CD4-positive, alpha-beta memory T cell (primary cell): ENCODE data around the gene NGRN. TPM values are rescaled to one million over a fixed set of nuclear protein-coding genes. Genes with fewer than 3 reads are reported as not detected.

Source experiments
- CTCF ChIA-PET: fragments of 350-600 bp; sonication (Branson Sonifier 250); formaldehyde crosslinking; loops from one replicate; lab custom pipeline; 2021; ENCODE audit warnings: inconsistent platforms; ENCODE audit not compliant: partially characterized antibody; lab: Charles Lee
- POLR2A ChIA-PET: fragments of 350-600 bp; sonication (Branson Sonifier 250); formaldehyde crosslinking; loops from one replicate; lab custom pipeline; 2021; ENCODE audit not compliant: partially characterized antibody; lab: Charles Lee
- DNase-seq, 5 donors: peaks; one replicate each; pipeline versions ENCODE4 v3.0.0 to v3.0.0-alpha.2; 2020 to 2022; ENCODE audit warnings: mixed read lengths in 1 of 5
- H3K27ac ChIP-seq: one replicate; pipeline ENCODE4 v1.7.0; 2013; ENCODE audit warnings: low read depth, low read length
- H3K27me3 ChIP-seq: 2 replicates; pipeline ENCODE4 v1.7.0; 2013; ENCODE audit warnings: mild to moderate bottlenecking, low read length, moderate library complexity; ENCODE audit not compliant: insufficient read depth
- H3K36me3 ChIP-seq: 2 replicates; pipeline ENCODE4 v1.7.0; 2013; ENCODE audit warnings: mild to moderate bottlenecking, low read length, moderate library complexity; ENCODE audit not compliant: insufficient read depth
- H3K4me1 ChIP-seq: 2 replicates; pipeline ENCODE4 v1.7.0; 2013; ENCODE audit warnings: mild to moderate bottlenecking, low read length, moderate library complexity; ENCODE audit not compliant: insufficient read depth
- H3K4me3 ChIP-seq, 2 donors: one replicate each; pipeline ENCODE4 v1.7.0; 2013; ENCODE audit warnings: low read length in 2 of 2, mild to moderate bottlenecking in 1 of 2
- H3K9me3 ChIP-seq, 2 donors: one replicate each; pipeline ENCODE4 v1.7.0; 2013; ENCODE audit warnings: low read length in 2 of 2, control low read depth in 1 of 2; ENCODE audit not compliant: control insufficient read depth in 1 of 2
- H3K27ac Mint-ChIP-seq, 7 donors: one replicate each; pipeline ENCODE4 v1.8.0; 2020 to 2021; ENCODE audit warnings: mixed read lengths in 7 of 7, mild to moderate bottlenecking in 6 of 7, inconsistent platforms in 3 of 7, moderate library complexity in 3 of 7
- H3K27me3 Mint-ChIP-seq, 2 donors: one replicate each; pipeline ENCODE4 v1.8.0; 2020 to 2021; ENCODE audit warnings: mixed read lengths in 2 of 2
- H3K36me3 Mint-ChIP-seq, 2 donors: one replicate each; pipeline ENCODE4 v1.8.0; 2020 to 2021; ENCODE audit warnings: mixed read lengths in 2 of 2, inconsistent platforms in 1 of 2, mild to moderate bottlenecking in 1 of 2
- H3K4me1 Mint-ChIP-seq, 4 donors: one replicate each; pipeline ENCODE4 v1.8.0; 2020 to 2021; ENCODE audit warnings: mixed read lengths in 4 of 4, mild to moderate bottlenecking in 1 of 4
- H3K4me3 Mint-ChIP-seq, 8 donors: one replicate each; pipeline ENCODE4 v1.8.0; 2020 to 2021; ENCODE audit warnings: mixed read lengths in 8 of 8, mild to moderate bottlenecking in 7 of 8, moderate library complexity in 6 of 8, inconsistent platforms in 3 of 8
- H3K9me3 Mint-ChIP-seq, 8 donors: one replicate each; pipeline ENCODE4 v1.8.0; 2020 to 2021; ENCODE audit warnings: mixed read lengths in 8 of 8, mild to moderate bottlenecking in 5 of 8, inconsistent platforms in 3 of 8, moderate library complexity in 1 of 8
- intact Hi-C: fragments of 100-400 bp; cut with micrococcal nuclease; formaldehyde crosslinking; loops from one replicate; pipeline ENCODE4 v1.15.1; 2023
- polyA plus RNA-seq, 2 donors: library from polyadenylated mRNA; unstranded; fragments of 300-500 nt; fragmentation: Illumina TruSeq; gene quantifications; one replicate each; pipeline ENCODE4 v1.2.3, GENCODE V29; 2021
- total RNA-seq, 2 experiments: library from RNA; stranded (reverse); gene quantifications; one replicate each; pipeline ENCODE4 v1.2.3, GENCODE V29; 2021

The NGRN gene
- total and polyA plus RNA-seq, 4 experiments from 2014 or later = 42.6 to 59.2 (median 49.4) TPM

DNA sequence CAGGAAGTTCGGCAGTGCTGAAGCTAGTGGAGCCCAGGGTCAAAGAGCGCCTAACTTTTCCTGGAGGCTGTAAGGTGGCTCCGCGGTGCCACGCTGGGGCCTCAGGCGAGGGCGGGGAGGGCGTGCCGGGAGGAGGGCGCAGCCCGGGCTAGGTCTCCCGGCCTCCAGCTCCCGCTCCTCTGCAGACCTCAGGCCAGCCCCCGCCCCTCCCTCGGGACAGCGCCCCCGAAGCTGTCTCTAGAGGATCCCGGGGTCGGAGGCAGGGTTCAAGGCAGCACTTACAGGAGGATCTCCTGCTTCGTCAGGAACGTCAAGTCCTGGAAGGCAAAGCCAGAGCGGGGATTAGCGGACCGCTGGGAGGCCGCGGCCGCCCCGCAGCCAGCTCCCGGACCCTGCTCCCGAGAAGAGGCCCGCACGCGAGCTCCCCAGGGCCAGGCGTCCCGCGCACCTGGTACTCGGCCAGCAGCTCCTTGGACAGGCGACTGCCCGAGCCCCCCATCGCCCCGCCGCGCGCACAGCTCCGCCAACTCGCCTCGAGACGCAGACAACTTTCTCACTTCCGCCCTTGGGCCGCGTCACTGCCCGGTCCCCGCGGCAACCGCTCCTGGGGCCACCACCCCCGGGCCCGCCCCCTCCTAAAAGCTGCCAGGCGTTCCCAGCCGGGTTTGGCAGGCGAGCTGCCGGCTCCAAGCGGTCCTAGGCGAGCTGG lies 31.9 kb upstream of the NGRN start, which contains the start of gene CIB1:
Gene CIB1 (minus strand): TSS at position 555 of the 709 bp plus-strand sequence. CDS start 56 bp downstream, at position 499.
- H3K4me1 ChIP-seq = peaks cover 53% of the 10 kb centered on the region
- CTCF ChIA-PET = interaction anchor here (0.9 to 4.6 kb wide), 13 partner anchors 12 to 699 kb away, joined by 3 to 22 read pairs (median 4); partner anchors contain the start of genes NGRN and SEMA4B
- no peaks in the 10 kb centered on the region for H3K27me3 ChIP-seq
- H3K4me3 ChIP-seq = peak within 1 kb of the TSS; percentile 81 to 100
- Mint-ChIP-seq H3K36me3 (peaks cover 32 to 52% of the 10 kb centered on the region in 2 donors), H3K4me3 (peak within 1 kb of the TSS; percentile 89 to 96 (median 94)), H3K27ac (peak within 1 kb of the TSS; percentile 95 to 100 (median 100)), H3K9me3 (peaks cover 0 to 4% (median 0%) of the 10 kb centered on the region in 8 donors), H3K27me3 (no peaks in the 10 kb centered on the region), H3K4me1 (peaks cover 36 to 61% (median 48%) of the 10 kb centered on the region in 4 donors)
- no peaks in the 10 kb centered on the region for H3K9me3 ChIP-seq
- POLR2A ChIA-PET = interaction anchor here (0.6 to 7.4 kb wide), 36 partner anchors 10 to 1145 kb away, joined by 3 to 150 read pairs (median 4); partner anchors contain the start of genes ABHD2, AP3S2, BLM and HDDC3
- intact Hi-C loops = loop anchor here (1.0 to 5.0 kb wide), 6 partner anchors 16 to 697 kb away; partner anchors contain the start of genes AP3S2, IDH2, IQGAP1 and NGRN
- H3K36me3 ChIP-seq = peaks cover 26% of the 10 kb centered on the region
- H3K27ac ChIP-seq = peak within 1 kb of the TSS; percentile 96
- DNase-seq = peak; percentile 96 to 98 (median 96)

DNA sequence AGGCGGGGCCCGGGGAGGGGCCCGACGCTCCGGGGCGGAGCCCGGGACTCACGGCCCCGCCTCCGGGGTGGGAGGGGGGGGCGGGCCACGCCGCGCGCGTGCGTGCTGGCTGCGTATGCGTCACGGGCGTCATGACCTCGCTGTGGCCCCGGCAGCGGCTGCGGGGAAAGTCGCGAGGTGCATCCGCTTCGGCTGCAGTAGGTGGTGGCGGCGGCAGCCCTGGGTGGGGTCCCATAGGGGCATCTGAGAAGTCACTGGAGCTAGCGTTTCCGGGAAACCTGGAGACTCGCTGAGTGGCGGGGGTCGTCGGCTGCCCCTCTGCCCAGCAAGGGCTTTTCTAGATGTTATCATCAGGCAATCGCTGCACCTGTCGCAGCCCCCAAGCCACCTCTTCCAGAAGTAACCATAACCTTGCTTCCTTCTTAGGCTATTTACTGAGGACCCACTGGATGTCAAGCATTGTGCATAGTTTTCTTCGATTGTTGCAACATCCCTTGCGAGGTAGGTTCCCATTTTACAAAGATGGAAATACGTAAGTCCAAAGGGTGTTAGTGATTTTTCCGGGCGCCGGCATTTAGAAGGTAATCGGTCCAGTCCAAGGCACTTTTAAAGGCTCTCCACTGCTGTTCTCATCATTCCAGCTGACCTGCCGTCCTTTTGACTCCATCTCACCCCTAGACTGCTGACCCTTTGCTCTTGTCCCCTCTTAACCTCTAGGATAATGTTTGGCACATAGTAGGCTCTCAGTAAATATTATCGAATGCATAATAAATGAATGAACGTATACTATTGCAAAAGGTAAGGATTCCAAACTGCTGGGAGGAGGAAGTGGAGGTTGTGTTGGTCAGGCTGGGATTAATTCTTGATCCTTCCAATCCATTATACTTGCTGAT lies 31.1 kb upstream of the NGRN start, which contains the start of gene GDPGP1:
Gene GDPGP1 (plus strand): TSS at position 114 of the 893 bp plus-strand sequence. CDS start 6,700 bp downstream, outside the sequence.
- Histone ChIP-seq H3K4me1 (peaks cover 48% of the 10 kb centered on the region), H3K27me3 (no peaks in the 10 kb centered on the region), H3K36me3 (peaks cover 22% of the 10 kb centered on the region), H3K9me3 (no peaks in the 10 kb centered on the region), H3K27ac (peak within 1 kb of the TSS; percentile 96), H3K4me3 (peak within 1 kb of the TSS; percentile 81 to 100)
- ChIA-PET CTCF (interaction anchor here (0.9 to 4.6 kb wide), 11 partner anchors 13 to 699 kb away, joined by 3 to 22 read pairs (median 4); partner anchors contain the start of genes NGRN and SEMA4B), POLR2A (interaction anchor here (0.5 to 7.4 kb wide), 30 partner anchors 9 to 1146 kb away, joined by 3 to 150 read pairs (median 4); partner anchors contain the start of genes ABHD2, BLM, HDDC3 and IDH2)
- peaks cover 37 to 53% (median 45%) of the 10 kb centered on the region in 4 donors for H3K4me1 Mint-ChIP-seq
- no peaks in the 10 kb centered on the region for H3K27me3 Mint-ChIP-seq
- H3K9me3 Mint-ChIP-seq = peaks cover 0 to 2% (median 0%) of the 10 kb centered on the region in 8 donors
- H3K27ac Mint-ChIP-seq = peak within 1 kb of the TSS; percentile 95 to 100 (median 100)
- intact Hi-C loops = loop anchor here (1.0 to 5.0 kb wide), 6 partner anchors 15 to 696 kb away; partner anchors contain the start of genes AP3S2, IDH2, IQGAP1 and NGRN
- DNase-seq = no peak
- peak within 1 kb of the TSS; percentile 89 to 96 (median 94) for H3K4me3 Mint-ChIP-seq
- H3K36me3 Mint-ChIP-seq = peaks cover 33 to 51% of the 10 kb centered on the region in 2 donors

DNA sequence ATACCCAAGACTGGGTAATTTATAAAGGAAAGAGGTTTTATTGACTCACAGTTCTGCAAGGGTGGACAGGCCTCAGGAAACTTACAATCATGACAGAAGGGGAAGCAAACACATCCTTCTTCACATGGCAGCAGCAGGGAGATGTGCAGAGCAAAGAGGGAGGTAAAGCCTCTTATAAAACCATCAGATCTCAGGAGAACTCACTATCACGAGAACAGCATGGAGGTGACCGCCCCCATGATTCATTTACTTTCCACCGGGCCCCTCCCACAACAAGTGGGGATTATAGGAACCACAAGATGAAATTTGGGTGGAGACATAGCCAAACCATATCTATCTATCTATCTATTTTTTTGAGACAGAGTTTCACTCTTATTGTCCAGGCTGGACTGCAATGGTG lies 26.1 kb upstream of the NGRN start:
- ChIA-PET CTCF (no interaction called here), POLR2A (no interaction called here)
- Histone ChIP-seq H3K4me1 (peaks cover 9% of the 10 kb centered on the region), H3K36me3 (peaks cover 9% of the 10 kb centered on the region), H3K27me3 (no peaks in the 10 kb centered on the region), H3K27ac (no peak overlapping the region), H3K9me3 (no peaks in the 10 kb centered on the region), H3K4me3 (no peak overlapping the region)
- DNase-seq = no peak
- Mint-ChIP-seq H3K4me3 (no peak overlapping the region), H3K27me3 (no peaks in the 10 kb centered on the region), H3K36me3 (peaks cover 19 to 31% of the 10 kb centered on the region in 2 donors), H3K4me1 (peaks cover 11 to 16% (median 14%) of the 10 kb centered on the region in 4 donors), H3K9me3 (no peaks in the 10 kb centered on the region), H3K27ac (peak overlapping the region in 5 of 7 donors; percentile 3 to 51 (median 31))
- intact Hi-C loops = no loop called here

DNA sequence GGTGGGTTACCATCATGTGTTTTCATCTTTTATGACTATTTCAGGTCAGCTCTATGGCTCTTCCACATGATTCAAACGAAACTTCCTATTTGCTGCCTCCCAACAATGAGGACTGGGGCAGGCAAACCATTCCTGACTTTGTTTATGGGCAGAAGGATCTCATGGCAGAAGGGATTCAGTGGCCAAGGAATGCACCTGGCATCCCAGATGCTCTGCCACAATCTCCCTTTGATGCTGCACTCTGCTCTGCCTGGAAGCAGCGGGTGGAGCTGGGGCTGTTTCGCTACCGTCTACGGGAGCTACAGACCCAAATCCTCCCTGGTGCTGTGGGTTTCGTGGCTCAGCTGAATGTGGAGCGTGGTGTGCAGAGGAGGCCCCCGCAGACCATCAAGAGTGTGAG lies 24.6 kb upstream of the NGRN start:
- intact Hi-C loops = no loop called here
- no peak overlapping the region for H3K4me3 Mint-ChIP-seq
- CTCF ChIA-PET = no interaction called here
- H3K36me3 Mint-ChIP-seq = peaks cover 19 to 28% of the 10 kb centered on the region in 2 donors
- H3K9me3 Mint-ChIP-seq = no peaks in the 10 kb centered on the region
- no peaks in the 10 kb centered on the region for H3K4me1 ChIP-seq
- no peaks in the 10 kb centered on the region for H3K9me3 ChIP-seq
- no peak overlapping the region for H3K27ac ChIP-seq
- H3K27ac Mint-ChIP-seq = no peak overlapping the region
- POLR2A ChIA-PET = interaction anchor here (1.1 kb wide), 1 partner anchor 9 kb away, joined by 4 read pairs; no protein-coding TSS in a partner anchor
- peaks cover 3 to 7% (median 5%) of the 10 kb centered on the region in 4 donors for H3K4me1 Mint-ChIP-seq
- peaks cover 9% of the 10 kb centered on the region for H3K36me3 ChIP-seq
- no peaks in the 10 kb centered on the region for H3K27me3 ChIP-seq
- no peaks in the 10 kb centered on the region for H3K27me3 Mint-ChIP-seq
- H3K4me3 ChIP-seq = no peak overlapping the region
- no peak for DNase-seq

DNA sequence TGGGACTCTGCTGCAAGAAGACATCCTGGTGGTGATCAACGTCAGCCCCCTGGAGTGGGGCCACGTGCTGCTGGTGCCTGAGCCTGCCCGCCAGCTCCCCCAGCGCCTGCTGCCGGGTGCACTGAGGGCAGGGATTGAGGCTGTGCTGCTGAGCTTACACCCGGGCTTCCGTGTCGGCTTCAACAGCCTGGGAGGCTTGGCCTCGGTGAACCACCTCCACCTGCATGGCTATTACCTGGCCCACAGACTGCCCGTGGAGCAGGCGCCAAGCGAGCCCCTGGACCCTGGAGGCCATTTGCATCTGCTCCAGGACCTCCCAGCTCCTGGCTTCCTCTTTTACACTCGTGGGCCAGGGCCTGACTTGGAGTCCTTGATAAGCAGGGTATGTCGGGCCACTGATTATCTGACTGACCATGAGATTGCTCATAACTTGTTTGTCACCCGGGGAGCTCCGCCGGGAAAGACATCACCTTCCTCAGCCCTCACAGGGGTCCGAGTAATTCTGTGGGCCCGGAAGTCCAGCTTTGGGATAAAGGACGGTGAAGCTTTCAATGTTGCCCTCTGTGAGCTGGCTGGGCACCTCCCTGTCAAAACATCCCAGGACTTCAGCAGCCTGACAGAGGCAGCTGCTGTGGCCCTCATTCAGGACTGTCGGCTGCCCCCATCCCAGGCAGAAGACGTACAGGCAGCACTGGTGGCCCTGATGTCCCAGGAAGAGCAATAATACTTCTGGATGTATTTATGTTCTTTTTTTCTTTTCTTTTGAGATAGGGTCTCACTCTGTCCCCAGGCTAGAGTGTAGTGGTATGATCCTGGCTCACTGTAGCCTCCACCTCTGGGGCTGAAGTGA lies 23.9 kb upstream of the NGRN start:
- intact Hi-C loops = no loop called here
- Histone ChIP-seq H3K27me3 (no peaks in the 10 kb centered on the region), H3K9me3 (no peaks in the 10 kb centered on the region), H3K36me3 (peaks cover 9% of the 10 kb centered on the region), H3K4me1 (no peaks in the 10 kb centered on the region), H3K4me3 (no peak overlapping the region), H3K27ac (no peak overlapping the region)
- ChIA-PET CTCF (no interaction called here), POLR2A (interaction anchor here (1.1 kb wide), 1 partner anchor 10 kb away, joined by 4 read pairs; no protein-coding TSS in a partner anchor)
- Mint-ChIP-seq H3K9me3 (no peaks in the 10 kb centered on the region), H3K4me3 (no peak overlapping the region), H3K27ac (no peak overlapping the region), H3K27me3 (no peaks in the 10 kb centered on the region), H3K4me1 (peaks cover 4 to 5% (median 5%) of the 10 kb centered on the region in 4 donors), H3K36me3 (peaks cover 13 to 24% of the 10 kb centered on the region in 2 donors)
- no peak for DNase-seq
